ENCODE measurements around the gene SLC2A2.

- no peak for TF ChIP-seq POLR2A (IDR thresholded peaks at IDR 0.05)
- TF ChIP-seq, protein P1, sequence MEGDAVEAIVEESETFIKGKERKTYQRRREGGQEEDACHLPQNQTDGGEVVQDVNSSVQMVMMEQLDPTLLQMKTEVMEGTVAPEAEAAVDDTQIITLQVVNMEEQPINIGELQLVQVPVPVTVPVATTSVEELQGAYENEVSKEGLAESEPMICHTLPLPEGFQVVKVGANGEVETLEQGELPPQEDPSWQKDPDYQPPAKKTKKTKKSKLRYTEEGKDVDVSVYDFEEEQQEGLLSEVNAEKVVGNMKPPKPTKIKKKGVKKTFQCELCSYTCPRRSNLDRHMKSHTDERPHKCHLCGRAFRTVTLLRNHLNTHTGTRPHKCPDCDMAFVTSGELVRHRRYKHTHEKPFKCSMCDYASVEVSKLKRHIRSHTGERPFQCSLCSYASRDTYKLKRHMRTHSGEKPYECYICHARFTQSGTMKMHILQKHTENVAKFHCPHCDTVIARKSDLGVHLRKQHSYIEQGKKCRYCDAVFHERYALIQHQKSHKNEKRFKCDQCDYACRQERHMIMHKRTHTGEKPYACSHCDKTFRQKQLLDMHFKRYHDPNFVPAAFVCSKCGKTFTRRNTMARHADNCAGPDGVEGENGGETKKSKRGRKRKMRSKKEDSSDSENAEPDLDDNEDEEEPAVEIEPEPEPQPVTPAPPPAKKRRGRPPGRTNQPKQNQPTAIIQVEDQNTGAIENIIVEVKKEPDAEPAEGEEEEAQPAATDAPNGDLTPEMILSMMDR (IDR thresholded peaks at IDR 0.05), result no peak
- no peak for TF ChIP-seq EP300 (IDR thresholded peaks at IDR 0.05)
These were observed 8.2 kb downstream of the SLC2A2 start for GRCh38 chr3:171018156-171018935.

All from ovary (tissue), 3 donors.